GOT3 (cell line): Measurements from ENCODE around the gene KCNMA1.
"Not testable (repeated sequence)": the region's sequence is repeated elsewhere in the genome, so short reads cannot be mapped to it uniquely, and the experiment has no call there.

Source experiments
- DNase-seq: peaks from one replicate; lab custom pipeline; 2025; ENCODE audit warnings: mixed read lengths; lab: John Stamatoyannopoulos, UW

KCNMA1 gene

DNA sequence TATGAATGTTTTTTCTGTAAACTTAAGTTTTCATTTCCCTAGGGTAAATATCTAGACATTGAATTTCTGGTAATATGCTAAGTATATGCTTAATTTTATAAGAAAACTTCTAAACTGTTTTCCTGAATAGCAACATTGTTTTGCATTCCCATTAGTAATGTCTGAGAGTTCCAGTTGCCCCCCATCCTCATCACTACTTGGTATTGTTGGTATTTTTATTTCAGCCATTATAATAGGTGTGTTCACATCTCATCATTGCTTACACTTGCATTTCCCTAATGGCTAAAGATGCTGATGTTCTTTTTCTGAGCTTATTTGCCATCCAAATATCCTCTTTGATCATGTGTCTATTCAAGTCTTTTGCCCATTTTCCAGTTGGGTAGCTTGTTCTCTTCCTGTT lies 269.6 kb downstream of the KCNMA1 start:
- DNase-seq, result no peak

DNA sequence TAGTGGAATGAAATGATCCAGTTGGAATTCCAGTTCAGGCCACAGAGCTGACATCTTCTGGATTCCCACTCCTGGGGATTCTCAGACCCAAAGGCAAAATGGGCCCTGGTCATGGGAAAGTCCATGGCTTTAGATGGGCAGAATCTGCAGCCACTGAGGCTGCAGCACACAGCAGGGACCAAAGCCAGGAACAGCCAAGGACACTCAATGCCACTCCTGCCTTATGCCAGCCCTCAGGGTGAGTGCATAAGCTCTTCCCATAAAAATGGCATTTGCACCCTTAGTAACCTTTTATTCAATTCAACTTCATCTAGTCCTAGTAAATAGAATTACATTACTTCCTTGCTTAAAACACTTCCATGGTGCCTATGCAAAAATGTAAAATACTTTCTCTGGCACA lies 274.4 kb downstream of the KCNMA1 start:
- no peak for DNase-seq

DNA sequence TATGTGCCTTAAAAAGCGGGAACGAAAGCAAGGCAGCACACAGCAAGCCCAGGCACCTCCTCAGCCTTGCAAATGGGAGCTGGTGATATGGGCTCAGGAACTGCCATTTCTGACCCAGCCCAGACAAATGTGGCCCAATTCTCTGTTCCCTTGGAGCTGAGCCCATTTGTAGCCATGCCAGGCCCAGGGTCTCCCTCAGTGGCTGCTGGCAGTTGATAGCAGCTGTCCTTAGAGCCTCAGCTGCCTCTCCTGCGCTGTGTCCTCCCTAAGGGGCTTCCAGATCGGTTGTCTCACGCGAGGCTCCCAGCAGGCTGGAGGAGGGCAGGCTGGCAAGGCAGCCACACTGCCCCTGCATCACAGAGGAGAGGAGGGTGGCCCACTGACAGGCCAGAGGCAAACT lies 275.8 kb downstream of the KCNMA1 start:
- DNase-seq, result no peak

DNA sequence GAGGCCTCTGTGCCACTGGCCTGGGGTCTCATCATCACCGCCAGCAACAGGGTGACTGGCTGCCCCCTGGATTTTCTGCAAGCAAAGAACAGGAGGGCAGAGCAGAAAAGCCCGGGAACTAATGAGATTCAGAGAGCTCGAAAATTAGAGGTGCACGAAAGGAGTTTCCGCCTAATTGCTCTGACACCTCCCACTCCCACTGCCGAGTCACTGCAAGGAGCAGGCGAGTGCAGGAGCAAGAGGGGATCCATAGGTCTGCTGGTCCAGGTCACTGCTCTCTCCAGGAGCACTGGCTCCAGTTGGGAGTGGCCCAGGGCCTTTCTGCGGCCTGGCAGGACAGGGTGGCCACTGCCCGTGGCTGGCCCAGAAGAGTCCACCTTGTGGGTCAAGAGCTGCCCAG lies 276.2 kb downstream of the KCNMA1 start:
- DNase-seq, result no peak

DNA sequence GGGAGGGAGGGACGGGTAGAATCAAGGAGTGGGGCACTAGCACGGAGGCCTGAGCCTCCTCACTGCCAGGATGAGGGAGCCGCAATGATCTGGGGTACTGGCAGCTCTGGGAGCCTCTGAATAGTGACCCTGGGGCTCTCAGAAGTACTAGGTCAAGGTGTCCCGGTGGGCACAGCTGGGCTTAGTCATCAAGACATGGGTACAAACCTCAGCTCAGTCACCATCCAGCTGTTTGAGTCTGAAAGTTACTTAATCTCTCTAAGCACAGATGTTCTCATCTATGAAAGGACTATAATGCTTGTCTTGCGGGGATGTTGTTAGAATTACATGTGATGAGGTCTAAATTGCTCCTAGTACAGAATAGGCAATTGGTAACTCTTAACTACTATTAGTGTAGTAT lies 276.8 kb downstream of the KCNMA1 start:
- no peak for DNase-seq

DNA sequence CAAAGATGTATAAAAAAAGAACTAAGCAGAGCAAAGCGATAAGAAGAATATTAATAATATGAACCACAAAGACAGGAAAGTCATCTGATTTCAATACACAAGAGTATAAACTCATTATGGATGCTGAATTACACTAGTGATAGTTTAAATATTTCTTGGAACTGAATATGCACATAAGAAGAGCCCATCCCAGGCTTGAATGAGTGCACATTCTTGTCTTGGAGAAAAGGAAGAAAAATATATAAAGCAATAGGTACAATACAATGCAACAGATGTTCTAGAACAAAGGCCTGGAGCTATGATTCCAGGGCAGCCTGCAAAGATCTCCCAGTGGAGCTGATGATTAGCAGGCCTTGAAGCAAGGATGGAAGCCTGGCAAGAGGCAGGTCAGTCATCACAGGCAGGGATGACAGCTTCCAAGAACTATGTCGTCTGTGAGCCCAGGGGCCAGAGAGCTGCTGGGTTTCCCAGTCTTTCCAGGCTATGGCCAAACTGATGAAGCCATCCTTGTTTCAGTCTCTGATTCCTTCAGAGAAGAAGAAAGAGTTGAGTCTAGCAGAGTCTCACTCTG lies 277.6 kb downstream of the KCNMA1 start:
- DNase-seq, result no peak

DNA sequence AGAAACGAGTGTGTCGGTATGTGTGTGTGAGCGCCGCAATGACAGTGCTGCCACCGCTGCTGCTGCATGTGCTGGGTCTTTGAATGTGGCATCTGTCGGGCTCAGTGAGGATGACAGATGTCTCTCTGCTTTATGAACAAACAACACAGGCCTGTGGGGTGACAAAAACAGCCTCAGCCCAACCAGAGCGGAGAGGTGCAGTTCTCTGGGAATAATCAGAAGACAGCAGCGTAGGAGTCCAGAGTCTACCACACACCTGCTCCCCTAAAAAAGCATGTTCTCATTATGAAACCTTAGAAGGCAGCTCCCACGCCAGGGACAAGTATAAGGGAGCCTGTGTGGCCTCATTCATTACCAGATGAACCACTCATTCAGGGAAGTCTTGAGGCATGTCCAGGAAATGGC lies 278.3 kb downstream of the KCNMA1 start:
- DNase-seq, result no peak

DNA sequence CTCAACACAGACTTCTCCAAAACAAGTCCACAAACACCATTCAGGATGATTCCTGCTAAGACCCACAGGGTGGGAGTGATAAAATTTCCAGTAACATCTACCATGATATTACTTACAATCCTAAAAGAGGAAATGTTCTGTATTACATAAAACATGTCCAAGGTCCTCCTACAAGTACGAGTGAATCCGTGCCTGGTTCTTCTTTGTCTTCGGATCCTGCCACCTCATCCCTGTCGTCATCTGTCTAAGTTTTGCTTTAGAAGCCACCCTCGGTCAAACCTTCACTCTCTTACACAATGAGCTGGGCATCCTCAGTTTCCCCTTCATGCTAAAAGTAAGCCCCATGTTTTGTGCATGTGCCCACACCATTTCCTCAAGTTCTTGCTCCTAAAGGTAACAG lies 279.0 kb downstream of the KCNMA1 start:
- DNase-seq, result no peak

DNA sequence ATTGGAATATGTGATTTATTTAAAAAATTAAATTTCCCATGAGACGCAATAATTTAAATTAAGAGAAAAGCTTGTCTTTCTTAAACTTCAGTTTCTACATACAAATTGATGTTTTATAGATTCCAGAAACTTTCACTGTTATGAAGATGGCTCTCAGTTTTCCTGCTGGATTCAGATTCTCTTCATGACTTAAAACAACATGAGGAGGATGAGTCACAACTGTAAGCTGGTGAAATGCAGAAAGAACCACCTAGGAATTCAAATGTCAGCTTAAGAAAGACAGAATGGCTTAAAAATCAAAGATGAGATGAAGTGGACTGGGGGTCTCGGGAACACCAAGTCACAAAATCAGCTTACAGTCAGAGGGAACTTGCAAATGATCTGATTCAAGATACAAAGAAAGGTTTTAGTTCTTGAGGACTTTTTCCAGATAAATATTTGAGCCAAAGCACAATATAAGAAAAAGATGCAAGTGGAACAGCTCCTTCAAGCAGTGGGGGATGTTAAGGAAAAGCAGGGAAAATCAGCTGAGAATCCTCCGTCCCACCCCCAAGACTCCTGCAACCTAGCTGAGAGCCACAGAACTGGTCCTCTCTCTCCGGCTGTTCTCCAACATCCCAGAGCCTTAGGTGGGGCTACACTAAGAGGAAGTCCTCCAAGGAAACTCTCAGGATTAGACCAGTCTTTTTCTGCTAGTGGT lies 279.8 kb downstream of the KCNMA1 start:
- DNase-seq, result no peak

DNA sequence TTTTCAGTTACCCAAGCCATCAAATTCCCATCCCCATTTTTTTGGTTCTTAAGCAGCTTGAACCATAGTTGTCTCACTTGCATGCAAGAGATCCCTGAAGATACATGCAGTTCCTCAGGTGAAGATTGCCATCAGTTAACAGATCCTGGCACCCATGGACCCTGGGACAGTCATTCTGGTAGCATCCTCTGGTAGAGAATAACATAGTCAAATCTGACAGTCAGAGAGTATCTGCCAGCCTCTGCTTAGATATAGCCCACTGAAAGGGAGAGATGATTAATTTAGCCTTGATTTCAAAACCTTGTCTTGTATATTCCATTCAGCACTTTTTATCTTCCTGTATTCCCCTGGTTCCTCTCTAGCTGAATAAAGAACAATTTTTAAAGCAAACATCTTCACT lies 280.4 kb downstream of the KCNMA1 start:
- DNase-seq, result no peak

DNA sequence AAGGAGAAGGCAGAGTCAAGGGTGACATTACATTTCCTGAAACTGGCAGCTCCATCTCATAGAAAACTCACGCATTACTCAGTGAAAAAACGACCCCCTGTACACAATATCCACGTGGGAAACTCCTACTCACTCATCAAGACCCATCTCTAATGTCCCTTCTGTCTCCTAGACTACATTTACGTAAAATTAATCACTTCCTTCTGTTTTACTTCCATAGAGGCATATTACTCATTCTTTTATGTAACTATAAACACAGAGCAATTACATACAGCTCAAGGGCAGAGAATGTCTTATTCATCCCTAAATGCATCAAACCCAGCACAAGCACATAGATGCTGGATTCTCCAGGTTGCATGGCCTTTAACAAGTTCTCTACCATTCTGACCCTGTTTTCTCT lies 281.8 kb downstream of the KCNMA1 start:
- DNase-seq, result no peak

DNA sequence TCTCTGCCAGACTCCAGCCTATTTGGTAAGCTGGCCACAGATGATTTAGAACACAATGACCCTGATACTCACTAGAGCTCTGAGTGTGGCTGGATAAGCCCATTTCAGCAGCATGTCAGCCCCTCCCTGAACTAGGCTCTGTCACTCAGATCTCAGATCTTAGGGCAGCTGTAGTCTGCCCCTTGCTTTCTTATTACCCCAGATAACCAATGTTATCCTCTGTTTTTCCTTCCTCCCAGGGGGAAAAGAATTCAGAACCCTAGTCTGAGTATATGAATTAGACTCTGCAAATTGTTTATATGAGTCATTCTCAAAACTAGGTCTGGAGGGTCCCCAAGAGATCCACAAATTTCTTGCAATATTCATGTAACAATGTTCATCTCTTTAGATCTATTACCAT lies 286.2 kb downstream of the KCNMA1 start:
- no peak for DNase-seq

DNA sequence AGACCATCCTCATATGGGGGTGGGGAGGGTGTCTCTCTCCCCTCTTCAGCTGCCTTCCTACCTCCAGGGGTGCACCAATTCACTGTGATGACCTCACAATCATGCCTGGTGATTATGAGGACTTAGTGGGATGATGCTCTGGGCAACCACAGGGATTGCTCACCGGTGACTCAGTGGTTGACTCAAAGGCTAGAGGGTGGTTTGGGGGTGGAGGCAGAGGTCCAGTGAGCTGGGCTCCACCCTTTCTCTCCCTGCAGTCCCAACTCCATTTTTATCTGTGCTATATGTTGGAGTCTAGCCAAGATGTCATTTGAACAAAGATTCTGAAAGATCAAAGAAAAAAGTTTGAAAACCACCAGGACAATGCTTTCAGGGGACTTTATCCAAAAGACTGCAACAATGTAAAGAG lies 286.9 kb downstream of the KCNMA1 start:
- peak; percentile 62 for DNase-seq

DNA sequence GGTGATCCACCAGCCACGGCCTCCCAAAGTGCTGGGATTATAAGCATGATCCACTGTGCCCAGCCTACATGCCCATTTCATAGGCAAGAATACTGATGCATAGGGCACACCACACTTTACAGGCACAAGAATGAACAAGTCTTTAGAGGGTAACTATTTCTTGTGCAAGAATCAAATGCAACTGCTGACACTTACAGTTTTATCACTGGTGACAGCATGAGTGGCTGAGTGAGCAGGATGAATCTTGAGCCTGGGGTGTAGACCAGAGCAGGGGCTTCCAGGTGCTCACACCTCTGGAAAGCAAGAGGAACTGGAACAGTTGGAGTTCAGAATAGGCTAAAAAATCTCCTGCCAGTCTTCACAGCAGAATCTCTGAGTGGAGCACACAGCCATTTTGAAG lies 287.5 kb downstream of the KCNMA1 start:
- DNase-seq, result no peak

DNA sequence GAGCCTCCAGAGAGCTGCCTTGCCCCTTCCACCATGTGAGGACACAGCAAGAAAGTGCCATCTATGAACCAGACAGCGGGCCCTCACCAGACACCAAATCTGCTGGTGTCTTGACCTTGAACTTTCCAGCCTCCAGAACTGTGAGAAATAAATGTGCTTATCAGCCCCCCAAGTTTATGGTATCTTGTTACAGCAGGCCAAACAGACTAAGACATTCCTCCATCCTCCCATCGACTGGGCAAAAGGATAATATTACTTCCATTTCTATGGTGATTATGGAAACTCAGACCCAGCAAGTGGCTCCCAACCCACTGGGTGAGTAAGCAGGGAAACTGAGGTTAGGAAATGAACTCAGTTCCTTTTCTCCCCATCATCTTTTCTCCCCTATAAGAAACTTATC lies 288.4 kb downstream of the KCNMA1 start:
- no peak for DNase-seq

DNA sequence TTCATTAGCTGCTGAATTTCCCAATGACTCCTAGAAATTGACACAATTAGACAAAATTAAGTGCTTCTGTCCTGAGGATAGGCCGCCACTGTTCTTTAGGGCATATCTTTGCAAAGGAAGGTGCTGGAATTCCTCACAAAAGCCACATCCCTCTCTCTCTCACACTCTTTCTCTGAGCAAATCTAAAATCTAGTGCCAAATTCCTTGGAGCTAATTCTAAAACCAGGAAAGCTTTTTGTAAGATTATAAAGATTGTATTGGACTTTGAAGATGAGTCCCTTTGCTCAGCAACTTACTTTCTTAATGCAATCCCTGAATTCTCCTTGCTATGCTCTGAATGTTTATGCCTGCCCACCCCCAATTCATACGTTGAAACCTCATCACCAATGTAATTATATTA lies 288.9 kb downstream of the KCNMA1 start:
- no peak for DNase-seq

DNA sequence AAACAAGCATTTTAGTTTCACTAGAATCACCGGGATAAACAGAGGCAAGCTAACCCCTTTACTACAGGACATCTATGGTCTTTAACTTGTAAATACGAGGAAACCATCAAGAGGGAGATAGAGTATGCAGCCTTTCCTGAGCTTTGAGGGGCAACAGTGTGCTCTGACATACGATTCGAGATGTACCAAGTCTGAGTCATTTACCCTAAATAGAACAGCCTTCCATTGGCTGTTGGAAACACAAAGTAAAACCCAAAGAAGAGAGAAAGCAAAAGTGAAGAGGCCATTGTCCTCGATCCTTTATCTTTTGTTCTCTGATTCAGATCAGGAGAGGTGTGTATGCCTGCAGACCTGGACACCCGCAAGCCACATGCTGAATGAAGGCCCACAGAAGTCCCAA lies 289.5 kb downstream of the KCNMA1 start:
- no peak for DNase-seq

DNA sequence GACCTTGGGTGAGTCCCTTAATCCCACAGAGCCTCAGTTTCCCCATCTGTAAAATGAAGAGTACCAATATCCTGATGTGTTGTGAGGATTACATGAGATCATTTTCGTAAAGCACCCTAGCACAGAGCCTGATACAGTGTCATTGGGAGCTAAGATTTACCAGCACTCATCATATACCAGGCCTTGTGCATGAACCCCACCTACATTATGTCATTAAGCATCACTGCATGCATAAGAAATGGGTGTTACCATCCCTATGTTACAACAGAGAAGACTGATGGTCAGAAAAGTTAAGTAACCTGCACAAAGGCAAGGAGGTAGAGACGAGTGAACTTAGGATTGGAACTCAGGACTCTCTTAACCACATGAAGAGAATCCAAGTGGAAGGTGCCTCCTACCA lies 290.6 kb downstream of the KCNMA1 start:
- DNase-seq, result no peak

DNA sequence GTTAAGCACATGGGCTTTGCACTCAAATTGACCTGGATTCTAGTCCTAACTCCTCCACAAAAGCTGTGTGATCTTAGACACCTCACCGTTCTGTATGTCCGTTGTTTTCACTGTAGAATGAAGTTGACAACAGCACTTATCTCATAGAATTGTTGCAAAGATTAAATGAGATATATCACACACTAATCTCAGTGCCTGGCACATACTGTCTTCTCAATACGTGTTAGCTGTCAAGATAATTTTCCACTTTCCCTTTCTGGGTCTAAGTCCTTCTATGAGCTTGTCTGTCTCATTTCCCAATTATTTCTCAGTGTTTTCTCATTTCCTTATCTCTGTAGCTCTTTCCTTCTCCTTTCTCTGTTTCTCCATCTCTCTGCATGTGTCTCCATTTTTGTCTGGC lies 296.6 kb downstream of the KCNMA1 start:
- no peak for DNase-seq

DNA sequence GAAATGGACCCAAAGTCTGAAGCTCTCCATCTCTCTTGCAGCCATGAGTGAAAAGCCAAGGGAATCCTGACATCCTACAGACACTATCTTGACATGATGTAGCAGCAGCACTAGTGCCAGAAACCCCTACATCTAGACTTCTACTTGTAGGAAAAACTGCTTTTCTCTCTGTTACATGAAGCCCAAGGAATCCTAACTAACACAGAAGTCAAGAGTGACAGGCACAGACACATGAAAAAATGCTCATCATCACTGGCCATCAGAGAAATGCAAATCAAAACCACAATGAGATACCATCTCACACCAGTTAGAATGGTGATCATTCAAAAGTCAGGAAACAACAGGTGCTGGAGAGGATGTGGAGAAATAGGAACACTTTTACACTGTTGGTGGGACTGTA lies 297.7 kb downstream of the KCNMA1 start:
- DNase-seq, result not testable (repeated sequence)

DNA sequence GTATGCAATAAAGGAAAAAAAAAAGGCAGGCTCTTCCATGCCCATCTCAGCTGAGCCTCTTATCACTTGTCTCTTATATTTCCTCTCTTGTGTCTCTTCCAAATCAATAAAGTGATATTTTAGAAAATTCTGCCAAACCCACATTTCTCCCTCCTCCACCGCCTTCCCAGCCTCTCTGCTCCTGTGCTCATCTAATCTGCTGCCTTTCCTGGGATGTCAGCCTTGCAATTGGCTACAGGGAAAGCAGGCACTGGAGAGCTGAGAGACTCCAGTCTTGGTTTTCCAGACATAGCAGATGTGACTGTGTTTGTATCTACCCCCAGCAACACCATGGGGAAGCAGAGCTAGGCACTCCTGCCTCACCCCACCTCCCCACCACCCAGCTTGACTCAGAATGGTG lies 298.4 kb downstream of the KCNMA1 start:
- no peak for DNase-seq

DNA sequence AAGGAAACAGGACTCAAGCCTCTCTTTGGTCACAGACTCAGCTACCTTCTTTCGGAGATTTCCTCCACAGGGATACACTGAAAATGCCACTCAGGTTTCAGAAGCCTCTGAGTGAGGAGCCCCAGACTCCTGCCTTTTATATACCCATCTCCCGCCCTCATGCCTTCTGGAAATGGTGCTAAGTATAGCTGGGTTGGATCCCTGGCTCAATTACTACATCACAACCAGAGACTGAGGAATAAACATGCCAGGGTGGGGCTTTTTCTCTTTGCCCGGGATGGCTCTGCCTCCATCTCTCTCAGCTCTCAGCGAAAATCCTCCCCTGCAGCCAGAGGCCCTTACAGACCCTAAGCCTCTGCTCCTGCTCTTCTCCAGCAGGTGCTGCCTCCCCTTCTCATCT lies 299.5 kb downstream of the KCNMA1 start:
- DNase-seq, result no peak

DNA sequence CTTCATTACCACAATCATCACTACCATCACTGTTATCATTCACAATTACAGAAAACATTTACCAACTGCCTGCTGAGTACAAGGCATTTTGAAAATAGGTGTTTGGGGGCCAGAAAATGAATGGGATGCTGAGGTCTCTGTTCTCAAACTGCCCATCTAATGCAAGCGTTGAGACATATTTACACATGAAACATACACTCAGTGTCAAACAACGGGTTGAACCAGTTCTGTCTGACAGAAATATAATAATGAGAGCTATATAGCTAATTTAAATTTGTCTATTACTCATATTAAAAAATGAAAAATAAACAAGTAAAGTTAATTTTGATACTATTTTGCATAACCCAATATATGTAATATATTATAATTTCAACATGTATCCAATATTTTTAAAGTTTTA lies 303.1 kb downstream of the KCNMA1 start:
- no peak for DNase-seq

DNA sequence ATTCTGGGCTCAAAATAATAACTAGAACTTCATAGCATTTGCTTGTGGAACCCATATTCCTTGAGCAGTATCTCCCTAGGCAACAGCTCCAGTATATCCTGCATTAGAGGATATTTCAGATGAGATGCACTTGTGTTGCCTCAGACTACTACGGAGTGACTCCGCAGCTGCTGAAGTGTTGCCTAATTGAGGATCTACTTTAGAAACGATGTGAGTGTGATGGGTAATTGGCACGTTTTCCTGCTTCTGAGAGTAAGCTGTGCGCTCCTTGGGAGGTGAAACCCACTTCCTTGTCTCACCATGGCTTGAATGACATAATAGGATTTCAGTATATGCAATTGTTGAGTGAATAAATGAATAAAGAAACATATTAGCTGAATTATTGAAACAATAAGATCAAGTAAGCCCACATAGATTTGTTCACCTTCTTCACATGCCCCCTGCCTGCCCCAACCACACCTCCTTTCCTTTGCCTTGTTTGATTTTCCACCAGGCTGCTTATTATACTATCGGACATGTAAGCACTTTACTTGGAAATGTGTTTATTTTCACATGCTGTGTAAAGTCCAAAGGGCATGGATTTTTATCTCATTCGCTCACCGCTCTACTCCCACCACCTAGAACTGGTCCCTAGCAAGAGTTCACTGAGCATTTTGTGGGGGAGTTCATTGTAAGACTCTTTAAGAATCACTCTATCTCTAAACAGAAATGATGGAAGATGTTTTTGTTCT lies 303.8 kb downstream of the KCNMA1 start:
- DNase-seq, result no peak
